IPS-20b (cell line): ENCODE results near the gene HRK.
A peak's percentile ranks its signal among the peaks of the same experiment; 100 is the strongest.

Source experiments
- H3K27ac ChIP-seq: one replicate; pipeline ENCODE4 v1.5.1; 2013; ENCODE audit warnings: low read length
- H3K27me3 ChIP-seq: 2 replicates; pipeline ENCODE4 v1.6.1; 2013; ENCODE audit warnings: mild to moderate bottlenecking, low read length, inconsistent platforms; ENCODE audit not compliant: insufficient read depth
- H3K36me3 ChIP-seq: 2 replicates; pipeline ENCODE4 v1.6.1; 2013; ENCODE audit warnings: low read depth, mild to moderate bottlenecking, inconsistent platforms, low read length, moderate library complexity; ENCODE audit not compliant: insufficient read depth
- H3K4me1 ChIP-seq: 2 replicates; pipeline ENCODE4 v1.6.1; 2013; ENCODE audit warnings: mild to moderate bottlenecking, control low read depth, inconsistent platforms, low read length, moderate library complexity; ENCODE audit not compliant: insufficient read depth
- H3K4me3 ChIP-seq: 2 replicates; pipeline ENCODE4 v1.5.1; 2013; ENCODE audit warnings: mild to moderate bottlenecking, low read length, inconsistent platforms
- H3K9ac ChIP-seq: 2 replicates; pipeline ENCODE4 v1.6.1; 2013; ENCODE audit warnings: low read depth, mild to moderate bottlenecking, inconsistent platforms, low read length, moderate library complexity
- H3K9me3 ChIP-seq: 2 replicates; pipeline ENCODE4 v1.6.1; 2013; ENCODE audit warnings: mild to moderate bottlenecking, low read depth, low read length, inconsistent platforms; ENCODE audit not compliant: insufficient read depth

Gene HRK

DNA sequence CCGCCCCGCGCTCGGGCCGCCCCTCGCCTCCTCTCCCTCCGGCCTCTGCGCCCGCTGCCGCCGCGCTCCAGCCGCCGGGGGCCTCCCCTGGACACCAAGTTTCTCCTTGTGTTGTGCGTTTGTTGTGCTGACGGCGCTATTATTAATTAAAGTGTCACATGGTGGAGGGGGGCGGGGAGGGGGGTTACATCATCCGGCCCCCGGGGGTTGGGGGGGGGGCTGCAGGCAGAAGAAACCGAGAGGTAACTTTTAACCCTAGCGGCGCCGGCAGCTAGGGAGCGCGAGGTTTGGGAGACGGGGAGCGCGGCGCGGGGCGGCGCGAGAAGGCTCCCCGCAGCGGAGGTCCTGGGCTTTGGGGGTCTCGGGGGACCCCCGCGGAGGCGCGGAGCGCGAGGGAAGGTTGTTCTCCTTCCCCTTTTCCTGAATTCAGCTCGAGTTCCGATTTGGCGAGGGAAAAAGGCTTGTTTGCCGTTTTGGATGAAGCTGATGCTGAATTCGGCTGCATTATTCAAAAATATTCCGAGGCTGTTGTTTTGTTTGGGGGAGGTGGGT, at the start of gene HRK:
Gene HRK (minus strand): TSS at position 117 of the 552 bp plus-strand sequence. CDS start 134 bp downstream, outside the sequence.
- H3K4me1 ChIP-seq: peaks cover 10% of the 10 kb centered on the region
- peak within 1 kb of the TSS; percentile 84 for H3K4me3 ChIP-seq
- H3K9ac ChIP-seq: peak within 1 kb of the TSS; percentile 63
- no peak within 1 kb of the TSS for H3K27ac ChIP-seq
- H3K9me3 ChIP-seq: no peaks in the 10 kb centered on the region; the same call in 1 of the 2 replicates
- H3K27me3 ChIP-seq: peaks cover 91% of the 10 kb centered on the region
- no peaks in the 10 kb centered on the region for H3K36me3 ChIP-seq

DNA sequence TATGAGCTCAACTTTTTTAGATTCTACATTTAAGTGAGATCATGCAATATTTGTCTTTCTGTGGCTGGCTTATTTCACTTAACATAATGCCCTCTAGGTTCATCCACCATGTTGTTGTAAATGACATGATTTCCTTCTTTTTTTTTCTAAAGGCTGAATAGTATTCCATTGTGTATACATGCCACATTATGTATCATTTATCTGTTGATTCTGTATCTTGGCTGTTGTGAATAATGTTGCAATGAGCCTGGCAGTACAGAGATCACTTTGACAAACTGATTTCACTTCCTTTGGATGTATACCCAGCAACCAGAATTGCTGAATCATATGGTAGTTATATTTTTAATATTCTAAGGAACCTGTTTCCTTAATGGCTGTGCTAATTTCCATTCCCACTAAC, 48.6 kb upstream of the HRK start:
- Histone ChIP-seq H3K4me1 (no peaks in the 10 kb centered on the region), H3K9ac (no peak overlapping the region), H3K4me3 (no peak overlapping the region), H3K27me3 (no peaks in the 10 kb centered on the region), H3K27ac (no peak overlapping the region), H3K36me3 (peaks cover 31% of the 10 kb centered on the region; the same call in 1 of the 2 replicates), H3K9me3 (no peaks in the 10 kb centered on the region)

DNA sequence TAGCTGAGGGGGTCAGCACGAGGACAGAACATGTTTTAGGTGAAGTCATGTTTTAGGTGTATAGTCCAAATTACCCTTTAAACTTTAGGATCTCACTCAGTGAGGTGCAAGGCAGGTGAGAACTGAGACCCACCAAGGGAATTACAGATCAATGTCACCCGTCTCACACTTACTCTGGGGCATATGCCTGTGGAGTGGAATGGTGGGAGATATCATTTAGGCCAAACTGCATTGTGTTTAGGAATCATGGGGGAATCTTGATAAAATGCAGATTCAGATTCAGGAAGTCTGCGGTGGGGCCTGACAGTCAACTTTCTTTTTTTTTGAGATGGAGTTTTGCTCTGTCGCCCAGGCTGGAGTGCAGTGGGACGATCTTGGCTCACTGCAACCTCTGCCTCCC, 47.3 kb upstream of the HRK start:
- no peaks in the 10 kb centered on the region for H3K9me3 ChIP-seq
- no peak overlapping the region for H3K9ac ChIP-seq
- no peaks in the 10 kb centered on the region for H3K4me1 ChIP-seq
- peaks cover 31% of the 10 kb centered on the region; the same call in 1 of the 2 replicates for H3K36me3 ChIP-seq
- H3K4me3 ChIP-seq: no peak overlapping the region
- no peak overlapping the region for H3K27ac ChIP-seq
- no peaks in the 10 kb centered on the region for H3K27me3 ChIP-seq

DNA sequence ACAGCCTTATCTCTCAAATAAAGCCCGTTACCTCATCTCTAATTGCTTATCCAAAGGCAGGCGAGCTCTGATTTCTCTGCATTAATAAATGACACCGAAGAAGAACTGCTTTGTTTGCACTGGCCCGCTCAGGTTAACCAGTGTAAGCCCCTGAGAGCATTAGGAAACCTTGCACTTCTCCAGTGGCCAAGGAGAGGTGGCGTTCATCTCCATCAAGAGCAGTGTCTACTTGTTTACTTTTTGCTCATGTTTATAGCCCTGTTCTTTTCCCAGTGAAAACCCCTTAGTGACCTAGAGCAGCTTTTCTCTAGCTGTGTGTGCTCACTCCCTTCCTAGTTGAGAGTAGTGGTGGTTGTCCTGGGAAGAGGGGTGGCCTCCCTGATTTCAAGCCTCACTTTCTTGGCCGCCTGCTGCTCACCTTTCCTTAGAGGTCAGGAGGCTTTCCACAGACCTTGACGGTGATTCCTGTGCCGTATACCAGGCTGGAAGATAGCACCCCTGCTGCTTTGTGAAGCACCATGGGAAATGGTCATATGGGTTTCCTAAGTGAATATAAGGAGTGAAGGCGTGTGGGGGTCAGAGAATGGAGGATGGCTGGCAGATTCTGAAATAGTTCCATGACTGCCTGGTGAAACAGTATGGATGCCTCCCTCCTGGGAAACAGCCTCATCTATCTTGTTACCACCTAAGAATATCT, 46.2 kb upstream of the HRK start:
- Histone ChIP-seq H3K9me3 (no peaks in the 10 kb centered on the region), H3K36me3 (peaks cover 31% of the 10 kb centered on the region; the same call in 1 of the 2 replicates), H3K27me3 (no peaks in the 10 kb centered on the region), H3K27ac (no peak overlapping the region), H3K4me3 (no peak overlapping the region), H3K4me1 (no peaks in the 10 kb centered on the region), H3K9ac (no peak overlapping the region)

DNA sequence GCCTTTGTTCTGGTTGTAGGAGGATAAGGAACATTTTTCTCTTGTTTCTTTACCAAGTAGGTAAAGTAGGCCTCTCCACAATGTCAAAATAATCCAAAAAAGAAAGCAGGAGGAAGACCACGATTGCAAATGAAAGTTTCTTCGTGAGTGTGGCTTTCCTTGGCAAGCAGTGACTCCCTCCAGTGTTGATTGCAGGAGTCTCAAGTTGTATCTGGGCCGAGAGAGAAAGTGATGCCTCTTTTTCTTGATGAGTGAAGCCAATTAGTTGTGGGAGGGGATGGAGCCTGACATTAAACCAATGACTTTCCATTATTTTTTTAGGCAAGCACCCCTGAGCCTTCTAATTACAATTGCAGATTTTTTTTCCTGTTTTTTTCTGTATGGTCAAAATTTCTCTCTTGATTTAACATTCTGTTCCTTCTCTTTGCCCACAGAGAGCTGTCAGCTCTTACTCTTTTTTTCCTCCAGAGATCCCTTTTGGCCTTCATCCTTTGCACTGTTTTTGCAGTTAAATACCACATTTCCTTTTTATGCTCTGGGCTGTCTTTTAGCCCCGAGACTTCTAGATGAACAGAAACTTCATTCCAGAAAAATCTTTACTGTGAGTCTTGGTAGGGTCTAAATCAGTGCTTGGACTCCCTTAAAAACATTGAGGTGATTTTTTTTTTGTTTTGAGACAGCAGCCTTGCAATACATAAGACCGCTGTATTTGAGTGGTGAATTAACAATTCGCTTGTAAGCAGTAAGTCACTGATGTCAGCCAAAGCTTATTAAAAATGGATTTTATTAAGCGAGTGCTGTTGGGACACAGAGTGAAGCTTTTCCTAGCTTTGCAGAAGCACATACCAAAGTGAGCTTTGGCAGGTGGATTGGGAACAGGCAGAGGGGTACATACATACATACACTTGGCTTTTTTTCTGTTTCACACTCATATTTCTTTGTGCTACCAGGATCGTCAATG, 45.3 kb upstream of the HRK start:
- Histone ChIP-seq H3K36me3 (peaks cover 25% of the 10 kb centered on the region; the same call in 1 of the 2 replicates), H3K27ac (no peak overlapping the region), H3K27me3 (no peaks in the 10 kb centered on the region), H3K4me3 (no peak overlapping the region), H3K9ac (no peak overlapping the region), H3K4me1 (no peaks in the 10 kb centered on the region; the same call in 1 of the 2 replicates), H3K9me3 (no peaks in the 10 kb centered on the region)

DNA sequence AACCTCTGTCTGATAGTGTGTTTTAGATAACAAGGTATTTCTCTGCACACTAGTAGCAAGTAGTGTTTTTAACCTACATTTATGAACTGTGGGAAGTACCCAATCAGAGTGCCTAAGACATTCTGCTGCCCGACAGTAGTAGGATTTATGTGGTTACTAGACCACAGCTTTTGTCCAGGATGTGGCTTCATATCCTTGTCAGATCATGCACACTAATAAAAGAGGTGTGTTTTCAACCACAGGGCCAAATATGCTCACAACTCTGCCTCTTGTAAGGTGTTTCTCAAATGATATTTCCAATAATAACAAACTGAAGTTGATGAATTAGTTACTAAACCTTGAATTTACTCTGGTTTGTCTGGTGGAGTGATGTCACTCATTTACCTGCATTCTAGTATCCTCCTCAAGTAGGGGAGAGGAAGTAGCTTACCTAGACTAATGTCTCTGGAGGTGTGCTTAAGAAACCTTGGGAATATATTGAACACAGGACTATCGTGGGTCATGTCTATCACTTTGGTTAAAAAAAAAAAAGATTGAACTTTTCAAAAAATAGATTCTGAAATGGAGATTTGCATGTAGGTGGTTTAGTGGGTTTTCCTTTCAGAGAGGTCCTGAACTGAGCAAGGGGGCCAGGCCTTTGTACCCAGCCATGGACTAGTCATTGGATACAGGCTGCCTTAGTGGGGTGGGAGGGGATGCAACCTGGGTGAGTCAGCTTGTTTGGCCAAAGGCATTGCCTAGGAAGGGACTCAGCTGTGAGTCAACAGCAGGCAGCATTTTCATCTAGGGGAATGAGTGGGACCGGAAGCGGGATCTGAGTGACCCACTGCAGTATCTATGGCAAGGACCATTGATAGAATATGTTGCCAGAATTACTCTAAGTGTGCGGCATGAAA, 43.6 kb upstream of the HRK start:
- Histone ChIP-seq H3K4me1 (peaks cover 3% of the 10 kb centered on the region; the same call in 1 of the 2 replicates), H3K4me3 (no peak overlapping the region), H3K36me3 (peaks cover 19% of the 10 kb centered on the region; the same call in 1 of the 2 replicates), H3K27me3 (no peaks in the 10 kb centered on the region), H3K27ac (no peak overlapping the region), H3K9me3 (no peaks in the 10 kb centered on the region), H3K9ac (no peak overlapping the region)

DNA sequence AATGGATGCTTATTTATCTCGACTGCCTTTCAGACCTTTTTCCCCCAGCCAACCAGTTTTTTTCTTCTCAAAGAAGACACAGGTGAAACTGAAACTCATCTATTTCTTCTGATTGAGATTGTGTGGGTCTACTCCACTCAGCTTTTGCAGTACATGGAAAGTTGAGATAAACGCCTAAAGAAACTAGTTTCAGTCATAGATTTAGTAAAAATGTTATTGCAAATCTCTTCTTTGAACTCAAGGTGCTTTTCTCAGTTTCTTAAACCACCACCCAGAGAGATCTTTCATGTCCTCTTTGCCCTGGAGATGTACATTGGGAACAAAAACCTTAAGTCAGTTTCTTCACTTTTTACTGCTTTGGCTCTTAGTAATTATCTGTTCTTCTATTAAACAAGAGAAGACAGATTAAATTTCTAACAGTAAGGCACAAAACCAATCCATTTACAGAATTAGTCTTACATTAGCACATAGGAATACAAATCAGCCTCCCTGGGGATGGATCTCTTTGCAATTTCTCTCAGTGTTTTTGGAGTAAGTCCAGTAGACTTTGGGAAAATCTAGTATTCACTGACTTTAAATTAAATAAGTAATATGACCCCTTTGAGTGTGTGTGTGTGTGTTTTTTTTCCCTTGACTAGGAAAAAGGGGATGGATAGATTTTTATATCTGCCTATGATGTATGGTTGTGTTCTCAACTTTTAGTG, 41.1 kb upstream of the HRK start:
- H3K9me3 ChIP-seq: no peaks in the 10 kb centered on the region

DNA sequence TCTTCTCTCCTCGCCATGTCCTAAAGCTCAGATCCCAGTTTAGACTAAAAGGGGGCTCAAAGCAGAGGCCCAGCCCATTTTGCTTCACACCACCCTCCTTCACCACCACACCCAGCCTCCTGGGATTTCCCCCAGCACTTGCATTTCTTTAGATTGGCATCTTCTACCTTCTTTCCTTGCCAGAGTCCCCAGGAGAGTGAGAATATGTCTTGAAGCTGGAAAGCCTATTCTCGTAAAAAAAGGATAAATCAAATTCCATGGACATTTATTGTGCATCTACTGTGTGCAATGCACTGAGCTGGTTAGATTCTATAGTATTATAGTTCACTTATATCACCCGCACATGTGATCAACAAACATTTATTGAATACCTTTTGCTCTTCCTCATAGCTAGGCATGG, 39.7 kb upstream of the HRK start:
- Histone ChIP-seq H3K9ac (no peak overlapping the region), H3K27ac (no peak overlapping the region), H3K36me3 (peaks cover 5% of the 10 kb centered on the region; the same call in 1 of the 2 replicates), H3K27me3 (no peaks in the 10 kb centered on the region), H3K4me3 (no peak overlapping the region), H3K9me3 (no peaks in the 10 kb centered on the region), H3K4me1 (peaks cover 3% of the 10 kb centered on the region; the same call in 1 of the 2 replicates)

More for the DNA sequence above, 41.1 kb upstream of the HRK start:
- no peak overlapping the region for H3K4me3 ChIP-seq
- H3K9ac ChIP-seq: no peak overlapping the region
- H3K36me3 ChIP-seq: peaks cover 10% of the 10 kb centered on the region; the same call in 1 of the 2 replicates
- no peaks in the 10 kb centered on the region for H3K27me3 ChIP-seq
- no peak overlapping the region for H3K27ac ChIP-seq
- H3K4me1 ChIP-seq: peaks cover 3% of the 10 kb centered on the region; the same call in 1 of the 2 replicates

DNA sequence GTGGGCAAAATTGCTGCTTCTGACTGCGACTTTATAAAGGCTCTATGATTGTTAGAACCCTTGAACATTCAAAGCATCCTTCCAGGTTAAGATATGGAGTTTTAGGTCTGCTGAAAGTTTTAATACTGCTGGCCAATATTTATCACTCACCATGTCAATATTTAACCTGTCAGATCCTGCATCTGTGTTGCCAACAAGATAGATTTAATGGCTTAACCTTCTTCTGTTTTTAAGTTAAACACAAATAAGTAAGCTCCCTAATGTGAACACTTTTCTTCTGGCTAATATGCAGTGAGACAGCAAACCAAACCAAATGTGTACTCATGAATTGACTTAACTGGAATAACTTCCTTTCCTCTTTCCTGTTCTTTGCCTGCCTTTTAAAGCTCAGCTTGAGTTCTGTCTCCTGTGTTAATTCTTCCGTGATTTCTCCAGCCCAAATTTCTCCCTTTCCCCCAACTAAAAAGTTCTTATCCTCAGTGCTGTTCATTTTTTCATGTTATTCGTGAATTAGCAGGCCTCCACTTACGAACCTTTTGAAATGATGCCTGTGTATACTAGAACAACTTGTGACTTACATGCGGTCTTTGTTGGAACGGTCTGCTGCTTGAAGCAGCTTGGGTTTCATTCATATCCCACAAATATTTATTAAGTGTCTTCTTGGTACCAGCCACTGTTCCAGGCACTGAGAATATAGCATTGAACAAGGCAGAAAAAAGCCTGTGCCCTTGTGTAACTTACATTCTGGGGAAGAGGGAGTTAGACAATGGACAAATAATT, 38.7 kb upstream of the HRK start:
- Histone ChIP-seq H3K4me3 (no peak overlapping the region), H3K36me3 (peaks cover 5% of the 10 kb centered on the region; the same call in 1 of the 2 replicates), H3K4me1 (peaks cover 3% of the 10 kb centered on the region; the same call in 1 of the 2 replicates), H3K27me3 (no peaks in the 10 kb centered on the region), H3K27ac (no peak overlapping the region), H3K9ac (no peak overlapping the region), H3K9me3 (no peaks in the 10 kb centered on the region)

DNA sequence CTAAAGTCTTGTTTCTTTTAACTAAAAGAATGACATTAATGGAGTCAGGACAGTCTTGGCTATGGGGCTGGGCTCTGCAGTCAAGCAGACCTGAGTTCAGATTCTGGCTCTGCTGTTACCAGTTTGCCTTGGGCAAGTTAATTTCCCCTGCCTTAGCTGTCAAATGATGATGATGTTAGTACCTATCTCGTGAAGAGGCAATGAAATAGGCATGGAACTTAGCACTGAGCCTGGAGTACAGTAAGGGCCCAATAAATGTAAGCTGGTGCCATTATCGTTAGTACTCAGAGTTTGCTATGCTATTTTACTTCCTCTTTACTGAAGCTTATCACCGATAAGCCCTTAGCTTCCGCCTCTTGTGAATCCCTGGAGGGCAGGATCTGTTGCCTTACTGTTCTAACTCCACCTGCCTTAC, 38.0 kb upstream of the HRK start:
- Histone ChIP-seq H3K9ac (no peak overlapping the region), H3K27me3 (no peaks in the 10 kb centered on the region), H3K9me3 (no peaks in the 10 kb centered on the region), H3K4me1 (peaks cover 3% of the 10 kb centered on the region; the same call in 1 of the 2 replicates), H3K4me3 (no peak overlapping the region), H3K36me3 (peaks cover 5% of the 10 kb centered on the region; the same call in 1 of the 2 replicates), H3K27ac (no peak overlapping the region)
